Activated CD8-positive, alpha-beta T cell treated with anti-CD3 and anti-CD28 coated beads for 36 hours (primary cell): Measurements from ENCODE around the gene PSORS1C1. TPM values are rescaled to one million over a fixed set of nuclear protein-coding genes. Genes with fewer than 3 reads are reported as not detected.
A peak's percentile ranks its signal among the peaks of the same experiment; 100 is the strongest.
"Not testable (repeated sequence)": the region's sequence is repeated elsewhere in the genome, so short reads cannot be mapped to it uniquely, and the experiment has no call there.

Source experiments
- ATAC-seq: fragments of 200-7000 bp; cut with Tn5 transposase; one replicate; pipeline ENCODE4 v1.10.0; 2021; ENCODE audit warnings: mild to moderate bottlenecking, moderate library complexity
- CTCF ChIA-PET: fragments of 350-600 bp; sonication (Branson Sonifier 250); formaldehyde crosslinking; loops from one replicate; lab custom pipeline; 2021; ENCODE audit warnings: antibody characterized with exemption; lab: Charles Lee
- POLR2A ChIA-PET: fragments of 350-600 bp; sonication (Branson Sonifier 250); formaldehyde crosslinking; loops from one replicate; lab custom pipeline; 2021; ENCODE audit warnings: antibody characterized with exemption; lab: Charles Lee
- DNase-seq: peaks from one replicate; pipeline ENCODE4 v3.0.0-alpha.2; 2020
- H3K27ac Mint-ChIP-seq: one replicate; pipeline ENCODE4 v1.8.0; 2021; ENCODE audit warnings: mild to moderate bottlenecking, mixed read lengths
- H3K27me3 Mint-ChIP-seq: one replicate; pipeline ENCODE4 v1.8.0; 2021; ENCODE audit warnings: mixed read lengths
- H3K36me3 Mint-ChIP-seq: one replicate; pipeline ENCODE4 v1.8.0; 2021; ENCODE audit warnings: low read depth, mixed read lengths
- H3K4me1 Mint-ChIP-seq: one replicate; pipeline ENCODE4 v1.8.0; 2021; ENCODE audit warnings: low read depth, mixed read lengths
- H3K4me3 Mint-ChIP-seq: one replicate; pipeline ENCODE4 v1.8.0; 2021; ENCODE audit warnings: mild to moderate bottlenecking, moderate library complexity, mixed read lengths
- H3K9me3 Mint-ChIP-seq: one replicate; pipeline ENCODE4 v1.8.0; 2021; ENCODE audit warnings: mixed read lengths
- CTCF ChIP-seq: fragments of 200-600 bp; IDR thresholded peaks from one replicate; pipeline ENCODE4 v1.8.0; 2022; ENCODE audit warnings: antibody characterized with exemption, mild to moderate bottlenecking
- intact Hi-C: fragments of 100-400 bp; cut with micrococcal nuclease; formaldehyde crosslinking; loops from one replicate; pipeline ENCODE4 v1.10.0; 2022
- total RNA-seq, 2 experiments: library from RNA; stranded (reverse); gene quantifications; one replicate each; pipeline ENCODE4 v1.2.3, GENCODE V29; 2021

PSORS1C1 gene
- total RNA-seq: not detected

GRCh38 chr6:31114541-31114878 is at the start of gene PSORS1C1:
PSORS1C1 (plus strand) TSS chr6:31114800; CDS start chr6:31129633, 14,833 bp downstream.
- H3K4me3 Mint-ChIP-seq: no peak within 1 kb of the TSS
- ChIA-PET POLR2A (no interaction called here), CTCF (no interaction called here)
- no peak for DNase-seq
- H3K36me3 Mint-ChIP-seq: no peaks in the 10 kb centered on the region
- TF ChIP-seq CTCF: no peak
- intact Hi-C loops: no loop called here
- ATAC-seq: no peak
- no peaks in the 10 kb centered on the region for H3K27me3 Mint-ChIP-seq
- H3K27ac Mint-ChIP-seq: no peak within 1 kb of the TSS
- no peaks in the 10 kb centered on the region for H3K9me3 Mint-ChIP-seq
- H3K4me1 Mint-ChIP-seq: no peaks in the 10 kb centered on the region

GRCh38 chr6:31065556-31065955 is 49.0 kb upstream of the PSORS1C1 start:
- H3K27me3 Mint-ChIP-seq: peaks cover 1% of the 10 kb centered on the region
- DNase-seq: no peak
- H3K36me3 Mint-ChIP-seq: no peaks in the 10 kb centered on the region
- no peak for ATAC-seq
- ChIA-PET CTCF (interaction anchor here (1.4 kb wide), 1 partner anchor 97 kb away, joined by 3 read pairs; no protein-coding TSS in a partner anchor), POLR2A (no interaction called here)
- H3K27ac Mint-ChIP-seq: no peak overlapping the region
- intact Hi-C loops: no loop called here
- H3K4me3 Mint-ChIP-seq: no peak overlapping the region
- H3K4me1 Mint-ChIP-seq: peaks cover 1% of the 10 kb centered on the region
- no peaks in the 10 kb centered on the region for H3K9me3 Mint-ChIP-seq
- no peak for TF ChIP-seq CTCF

- ATAC-seq, DNase-seq, H3K27ac Mint-ChIP-seq, POLR2A ChIA-PET, H3K4me1 Mint-ChIP-seq, intact Hi-C loops, CTCF ChIA-PET, H3K27me3 Mint-ChIP-seq, H3K9me3 Mint-ChIP-seq, H3K4me3 Mint-ChIP-seq, H3K36me3 Mint-ChIP-seq: not testable (repeated sequence)
Measured at GRCh38 chr6:31067028-31067427, 47.6 kb upstream of the PSORS1C1 start.

- H3K27me3 Mint-ChIP-seq, ATAC-seq, H3K36me3 Mint-ChIP-seq, DNase-seq, H3K4me3 Mint-ChIP-seq, H3K4me1 Mint-ChIP-seq, POLR2A ChIA-PET, H3K27ac Mint-ChIP-seq, intact Hi-C loops, H3K9me3 Mint-ChIP-seq: not testable (repeated sequence)
- CTCF ChIA-PET: interaction anchor here (0.7 to 3.5 kb wide), 15 partner anchors 11 to 166 kb away, joined by 3 to 46 read pairs (median 5); partner anchors contain the start of genes GTF2H4 and VARS2
Measured at GRCh38 chr6:31067891-31068668, 46.5 kb upstream of the PSORS1C1 start.

GRCh38 chr6:31068669-31069340 is 45.8 kb upstream of the PSORS1C1 start:
- intact Hi-C loops: no loop called here
- no peaks in the 10 kb centered on the region for H3K9me3 Mint-ChIP-seq
- H3K27me3 Mint-ChIP-seq: no peaks in the 10 kb centered on the region
- TF ChIP-seq CTCF: peak; percentile 89
- no peak overlapping the region for H3K4me3 Mint-ChIP-seq
- H3K27ac Mint-ChIP-seq: no peak overlapping the region
- ChIA-PET CTCF (interaction anchor here (0.7 to 3.5 kb wide), 21 partner anchors 9 to 166 kb away, joined by 3 to 46 read pairs (median 4); partner anchors contain the start of genes GTF2H4 and VARS2), POLR2A (no interaction called here)
- no peaks in the 10 kb centered on the region for H3K36me3 Mint-ChIP-seq
- H3K4me1 Mint-ChIP-seq: peaks cover 1% of the 10 kb centered on the region
- ATAC-seq (peak; percentile 96), DNase-seq (peak; percentile 75)
